Stimulated activated CD8-positive, alpha-beta memory T cell treated with anti-CD3 and anti-CD28 coated beads, Interleukin-7, amount 100 ng/mL, for 24 hours (primary cell): ENCODE measurements around the gene GJC1.

Experiments used
- DNase-seq: peaks from one replicate; pipeline ENCODE4 v3.0.0-alpha.2; 2020; ENCODE audit warnings: low read depth

The GJC1 gene

DNA sequence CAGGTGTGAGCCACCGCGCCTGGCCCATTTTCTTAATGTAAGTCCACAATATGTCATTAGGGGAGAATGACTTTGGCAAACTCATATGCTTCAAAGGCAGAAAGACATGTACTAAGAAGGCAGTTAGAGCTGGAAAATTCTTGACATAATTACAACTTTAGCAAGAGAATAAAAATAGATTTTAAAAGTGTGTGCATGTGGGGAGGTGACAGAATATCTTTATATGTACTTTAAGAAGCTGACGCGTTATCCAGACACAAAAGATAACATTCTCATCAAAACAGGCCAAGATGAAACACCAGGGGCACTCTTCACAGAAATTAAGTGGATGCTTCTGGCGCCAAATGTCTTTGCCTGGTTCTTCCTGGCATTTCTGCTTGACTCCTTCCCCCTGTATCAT, 28.2 kb downstream of the GJC1 start:
- no peak for DNase-seq

DNA sequence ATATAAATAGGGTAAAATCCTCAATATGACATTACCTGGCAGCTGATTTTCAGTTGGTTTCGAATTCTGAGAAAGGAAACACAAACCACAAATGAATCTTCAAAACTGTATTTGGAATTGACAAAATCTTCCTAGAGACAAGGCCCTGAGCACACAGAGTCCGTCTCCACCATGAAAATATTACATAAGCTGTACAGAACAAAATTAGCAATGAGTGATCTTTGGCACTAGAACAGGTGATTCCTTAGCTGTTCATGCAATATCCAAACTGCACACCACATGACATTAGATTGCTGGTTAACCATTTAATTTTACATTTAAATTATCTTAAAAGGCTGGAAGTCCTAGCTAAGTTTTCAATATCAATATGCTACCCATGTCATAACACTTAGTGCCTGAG, 31.7 kb downstream of the GJC1 start:
- no peak for DNase-seq

- no peak for DNase-seq
Measured at GRCh38 chr17:44797802-44798201, 32.3 kb downstream of the GJC1 start.

DNA sequence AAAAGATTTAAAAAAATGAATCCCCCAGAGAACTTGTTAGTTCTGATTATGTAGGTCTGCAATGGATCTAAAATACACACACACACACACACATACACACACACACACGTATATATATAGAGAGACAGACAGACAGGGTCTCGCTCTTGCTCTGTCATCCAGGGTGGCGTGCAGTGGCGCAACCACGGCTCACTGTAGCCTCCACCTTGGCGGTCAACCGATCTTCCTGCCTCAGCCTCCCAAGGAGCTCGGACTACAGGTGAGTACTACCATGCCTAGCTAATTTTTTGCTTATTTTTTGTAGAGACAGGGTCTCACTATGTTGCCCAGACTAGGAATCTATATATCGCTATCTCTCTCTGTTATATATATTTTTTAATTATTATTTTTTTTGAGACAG, 33.4 kb downstream of the GJC1 start:
- no peak for DNase-seq

- DNase-seq = no peak
Measured at GRCh38 chr17:44795928-44796327, 34.2 kb downstream of the GJC1 start.

DNA sequence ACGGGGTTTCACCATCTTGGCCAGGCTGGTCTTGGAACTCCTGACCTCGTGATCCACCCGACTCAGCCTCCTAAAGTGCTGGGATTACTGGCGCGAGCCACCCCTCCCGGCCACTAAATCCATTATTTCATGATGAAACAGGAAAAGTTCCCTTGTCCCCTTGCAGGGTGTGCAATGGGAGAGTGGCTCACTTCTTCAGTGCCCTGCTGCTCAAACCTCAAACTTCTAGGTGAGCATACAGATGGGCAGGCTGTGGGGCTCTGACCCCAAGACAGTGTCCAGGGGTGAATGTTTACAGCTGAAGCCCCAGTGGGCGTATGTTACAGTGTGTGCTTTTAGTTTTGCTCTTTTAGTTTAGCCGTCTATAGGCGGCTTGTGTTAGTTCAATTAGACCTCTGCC, 34.7 kb downstream of the GJC1 start:
- DNase-seq = no peak

DNA sequence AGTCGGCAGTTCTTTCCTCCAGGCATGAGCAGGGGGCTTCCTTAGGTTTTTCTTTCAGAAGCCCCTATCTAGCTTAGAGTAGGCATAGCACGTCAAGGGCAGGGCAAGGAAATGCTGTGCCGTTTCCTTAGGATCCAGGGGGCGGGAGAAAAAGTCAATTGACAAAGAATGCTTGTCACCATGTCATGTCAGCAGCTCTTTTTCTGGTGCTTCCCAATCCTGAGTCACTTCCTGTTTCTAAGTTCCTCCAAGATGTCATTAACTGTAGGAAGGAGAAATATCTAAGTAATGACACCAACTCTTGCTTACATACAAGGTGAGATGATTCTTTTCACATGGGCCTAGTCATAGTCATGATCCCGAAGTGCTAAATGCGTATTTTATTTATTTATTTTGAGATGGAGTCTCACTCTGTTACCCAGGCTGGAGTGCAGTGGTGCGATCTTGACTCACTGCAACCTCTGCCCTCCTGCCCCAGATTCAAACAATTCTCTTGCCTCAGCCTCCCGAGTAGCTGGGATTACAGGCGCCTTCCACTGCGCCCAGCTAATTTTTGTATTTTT, 35.2 kb downstream of the GJC1 start:
- DNase-seq = no peak

GRCh38 chr17:44793885-44794842, 35.9 kb downstream of the GJC1 start:
- no peak for DNase-seq

GRCh38 chr17:44792276-44792675, 37.8 kb downstream of the GJC1 start:
- no peak for DNase-seq

GRCh38 chr17:44788139-44788538, 41.9 kb downstream of the GJC1 start:
- DNase-seq = no peak

DNA sequence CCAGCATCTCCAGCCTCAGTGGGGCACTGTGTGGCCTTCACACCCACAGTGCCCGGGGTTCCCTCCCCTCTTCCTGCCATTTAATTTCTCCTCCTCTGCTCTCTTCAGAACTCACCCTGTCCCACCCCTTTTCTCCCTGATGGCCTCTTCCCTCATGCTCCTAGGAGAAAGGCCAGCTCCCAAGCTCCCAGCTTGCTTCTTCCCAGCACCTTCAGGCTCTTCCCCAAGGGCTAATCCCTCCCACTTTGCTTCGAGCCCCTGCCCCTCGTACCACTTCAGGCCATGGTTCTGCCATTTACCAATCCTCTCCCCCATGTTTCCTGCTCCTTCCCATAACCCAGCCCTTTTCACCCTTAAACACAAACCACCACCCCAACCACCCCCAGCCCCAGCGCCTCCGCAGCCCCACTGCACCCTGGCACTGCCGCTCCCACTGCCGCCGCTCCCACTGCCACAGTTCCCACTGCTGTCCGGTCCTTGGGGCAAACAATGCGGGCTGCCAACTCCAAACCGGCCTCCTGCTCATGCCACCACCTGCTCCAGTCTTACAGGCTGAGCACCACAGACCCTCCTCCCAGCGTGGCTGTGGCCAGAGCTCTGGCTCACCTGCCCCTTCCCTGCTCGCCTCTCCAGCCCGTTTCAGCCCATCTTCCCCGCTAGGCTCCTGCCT, 42.7 kb downstream of the GJC1 start:
- DNase-seq = no peak

- no peak for DNase-seq
Measured at GRCh38 chr17:44786551-44787081, 43.5 kb downstream of the GJC1 start.

DNA sequence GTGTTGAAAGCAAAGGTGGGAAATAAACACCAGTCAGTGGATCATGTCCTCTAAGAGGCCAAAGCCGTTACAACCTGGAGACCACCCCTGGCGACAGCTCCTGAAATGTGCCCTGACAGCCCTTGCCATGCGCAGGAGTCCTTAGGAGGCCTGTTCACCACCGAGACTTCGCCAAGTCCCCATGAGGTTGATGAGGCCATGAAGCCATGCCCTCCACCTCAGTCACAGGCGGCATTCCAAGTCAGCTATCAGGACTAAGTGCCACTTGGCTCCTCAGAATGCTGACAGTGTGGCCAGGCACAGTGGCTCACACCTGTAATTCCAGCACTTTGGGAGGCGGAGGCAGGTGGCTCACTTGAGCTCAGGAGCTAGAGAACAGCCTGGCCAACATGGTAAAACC, 44.2 kb downstream of the GJC1 start:
- DNase-seq = no peak

DNA sequence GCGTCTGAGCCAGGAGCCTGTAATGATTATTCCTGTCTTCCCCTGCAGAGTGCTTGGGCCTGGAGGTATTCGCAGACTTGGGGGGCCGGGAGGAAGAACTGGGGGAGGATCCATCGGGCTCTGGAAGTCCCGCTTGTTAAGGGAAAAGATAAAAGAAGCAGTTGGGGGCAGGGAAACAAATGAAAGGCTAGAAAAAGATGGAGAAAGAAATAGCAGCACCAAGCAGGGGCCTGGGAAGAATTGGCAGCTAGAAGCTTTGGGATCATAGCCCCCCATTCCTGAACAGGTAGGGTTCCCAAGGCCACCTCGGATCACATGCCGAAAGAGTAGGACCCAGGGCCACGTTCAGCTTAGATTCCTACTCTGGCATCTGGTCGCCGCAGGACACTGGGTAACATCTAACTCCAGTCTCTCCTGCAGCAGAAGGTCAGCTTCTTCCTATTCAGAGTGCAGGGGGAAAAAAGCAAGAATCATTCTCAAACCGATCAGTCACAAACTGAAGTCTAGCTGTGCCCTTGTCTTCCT, 47.7 kb downstream of the GJC1 start:
- no peak for DNase-seq

GRCh38 chr17:44781551-44782325, 48.3 kb downstream of the GJC1 start:
- DNase-seq = no peak

DNA sequence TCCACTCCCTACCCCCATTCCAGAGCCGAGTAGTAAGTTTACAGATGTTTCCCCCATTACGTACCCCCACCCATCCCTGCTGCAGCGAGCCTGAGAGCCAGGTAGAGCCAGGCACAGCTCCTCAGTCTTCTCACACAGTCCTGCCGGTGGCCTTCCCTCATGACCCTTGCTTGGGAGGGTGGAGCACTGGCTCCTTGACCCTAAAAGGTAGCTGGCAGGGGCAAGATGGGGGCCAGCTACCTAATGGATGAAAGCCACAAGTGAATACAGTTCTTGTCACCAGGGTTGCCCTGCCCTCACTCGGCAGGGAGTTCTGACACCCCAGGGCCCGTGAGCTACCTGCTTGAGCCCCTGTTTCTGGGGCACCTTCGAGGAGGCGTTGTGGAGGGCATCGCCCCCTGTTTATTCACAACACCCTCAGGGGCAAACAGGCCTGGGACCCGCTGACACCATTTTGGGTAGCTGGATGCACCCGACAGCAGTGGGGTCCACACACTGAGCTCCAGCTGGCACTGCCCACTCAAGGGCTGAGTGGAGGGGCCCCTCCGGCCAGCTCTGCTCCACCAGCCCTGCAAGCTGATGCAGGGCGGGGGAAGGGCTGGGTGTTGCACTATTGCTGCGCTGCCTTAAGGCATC, 49.1 kb downstream of the GJC1 start:
- no peak for DNase-seq

DNA sequence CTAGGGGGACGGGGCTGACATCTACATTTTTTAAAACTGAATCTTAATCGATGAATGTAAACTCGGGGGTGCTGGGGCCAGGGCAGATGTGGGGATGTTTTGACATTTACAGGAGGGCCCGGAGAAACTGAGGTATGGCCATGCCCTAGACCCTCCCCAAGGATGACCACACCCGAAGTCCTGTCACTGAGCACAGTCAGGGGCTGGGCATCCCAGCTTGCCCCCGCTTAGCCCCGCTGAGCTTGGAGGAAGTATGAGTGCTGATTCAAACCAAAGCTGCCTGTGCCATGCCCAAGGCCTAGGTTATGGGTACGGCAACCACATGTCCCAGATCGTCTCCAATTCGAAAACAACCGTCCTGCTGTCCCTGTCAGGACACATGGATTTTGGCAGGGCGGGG, 49.9 kb downstream of the GJC1 start:
- DNase-seq = no peak

- peak; percentile 77 for DNase-seq
Measured at GRCh38 chr17:44779211-44780025, 50.7 kb downstream of the GJC1 start.

DNA sequence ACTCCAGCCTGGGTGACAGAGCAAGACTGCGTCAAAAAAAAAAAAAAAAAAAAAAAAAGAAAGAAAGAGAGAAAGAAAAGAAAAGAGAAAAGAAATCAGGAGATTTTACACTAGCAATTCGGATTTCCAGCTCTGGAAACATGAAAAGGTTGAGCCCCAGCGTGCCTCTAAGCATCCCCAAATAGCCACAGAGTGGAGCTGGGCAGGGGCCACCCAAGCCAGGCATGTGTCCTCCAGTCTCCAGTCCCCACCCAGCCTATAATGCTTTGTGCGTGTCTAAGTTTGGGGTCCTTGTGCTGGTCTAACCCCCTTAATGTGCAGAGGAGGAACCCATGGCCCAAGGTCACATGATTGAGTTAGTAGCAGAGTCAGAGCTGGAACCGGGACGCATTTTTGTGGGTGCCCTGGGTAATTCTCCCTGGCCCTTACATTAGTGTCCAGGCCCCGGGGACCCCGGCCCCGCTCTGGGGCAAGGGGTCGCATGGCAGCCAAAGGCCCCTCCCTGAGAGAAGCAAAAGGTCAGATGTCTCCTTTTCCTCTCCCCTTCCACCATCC, 51.4 kb downstream of the GJC1 start:
- DNase-seq = no peak
